Ramos (cell line): ENCODE measurements around the gene CWC15.
"Not testable (repeated sequence)": the region's sequence is repeated elsewhere in the genome, so short reads cannot be mapped to it uniquely, and the experiment has no call there.

Experiments used
- in situ Hi-C: fragments of 300-500 bp; cut with MboI; formaldehyde crosslinking; loops from one replicate; pipeline ENCODE4 v1.14.3; 2022; ENCODE audit warnings: low sequenced_read_pairs; ENCODE audit not compliant: unreplicated experiment

Gene CWC15

GRCh38 chr11:94923004-94923334 is 50.4 kb downstream of the CWC15 start:
- in situ Hi-C loops = no loop called here

DNA sequence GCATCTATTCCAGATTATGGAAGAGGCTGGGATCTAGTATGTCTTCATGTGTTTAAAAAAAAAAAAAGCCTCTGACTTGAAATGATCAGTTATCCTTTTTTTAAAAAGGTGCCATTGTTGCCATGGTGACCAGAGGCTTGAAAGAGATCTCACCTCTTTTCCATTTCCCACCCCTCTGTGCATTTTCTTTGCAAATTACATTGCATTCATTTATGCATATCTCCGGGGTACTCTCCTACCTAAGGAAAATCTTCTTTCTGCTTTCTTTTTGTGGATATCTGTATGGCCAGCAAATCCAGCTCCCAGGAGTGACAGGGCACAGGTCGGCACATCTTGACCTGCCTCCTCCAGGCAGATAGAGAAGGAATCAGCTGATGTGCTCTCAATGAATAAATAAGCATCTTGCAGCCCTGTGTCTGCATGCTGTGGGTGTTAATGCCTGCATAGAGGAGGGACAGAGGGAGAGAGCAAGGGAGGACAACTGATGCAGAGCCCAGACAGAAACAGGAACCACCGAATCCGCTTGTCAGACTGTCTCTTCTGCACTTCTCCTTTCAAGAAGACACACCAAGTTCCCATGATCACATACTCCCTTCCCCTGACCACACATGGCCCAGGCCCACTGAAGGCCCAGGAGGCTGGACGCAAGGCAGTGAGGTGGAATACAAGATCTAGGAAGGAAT is 50.9 kb downstream of the CWC15 start:
- in situ Hi-C loops = no loop called here

DNA sequence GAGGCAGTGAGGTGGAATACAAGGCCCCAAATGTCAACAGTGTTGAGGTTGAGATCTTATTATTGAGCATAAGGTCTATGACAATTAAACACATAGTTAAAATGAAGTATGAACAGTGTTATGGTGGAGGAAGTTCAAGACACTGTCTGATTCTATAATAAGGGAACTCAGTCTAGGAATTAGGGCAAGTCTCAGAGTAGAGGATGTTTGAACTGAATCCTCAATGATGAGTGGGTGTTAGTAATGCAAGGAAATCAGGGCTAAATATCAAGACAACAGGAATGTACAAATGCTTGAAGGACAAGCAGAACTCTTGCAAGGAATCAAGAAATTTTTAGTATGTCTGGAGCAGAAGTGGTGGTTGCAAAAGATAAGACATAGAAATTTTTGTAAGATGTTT is 53.0 kb downstream of the CWC15 start:
- in situ Hi-C loops = no loop called here

DNA sequence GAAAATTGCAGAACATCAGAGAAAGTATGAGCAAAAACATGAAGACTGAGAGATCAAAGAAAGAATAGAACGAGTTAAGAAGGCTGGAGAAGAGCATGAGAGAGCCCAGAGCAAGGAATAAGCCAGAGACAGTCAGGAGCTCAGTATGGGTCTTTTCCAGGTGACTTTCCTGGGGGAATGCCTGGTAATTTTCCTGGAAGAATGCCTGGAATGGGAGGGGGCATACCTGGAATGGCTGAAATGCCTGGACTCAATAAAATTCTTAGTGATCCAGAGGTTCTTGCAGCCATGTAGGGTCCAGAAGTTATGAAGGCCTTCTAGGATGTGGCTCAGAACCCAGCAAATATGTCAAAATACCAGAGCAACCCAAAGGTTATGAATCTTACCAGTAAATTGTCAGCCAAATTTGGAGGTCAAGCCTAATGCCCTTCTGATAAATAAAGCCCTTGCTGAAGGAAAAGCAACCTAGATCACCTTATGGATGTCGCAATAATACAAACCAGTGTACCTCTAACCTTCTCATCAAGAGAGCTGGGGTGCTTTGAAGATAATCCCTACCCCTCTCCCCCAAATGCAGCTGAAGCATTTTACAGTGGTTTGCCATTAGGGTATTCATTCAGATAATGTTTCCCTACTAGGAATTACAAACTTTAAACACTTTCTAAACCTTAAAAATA is 59.5 kb downstream of the CWC15 start:
- in situ Hi-C loops = not testable (repeated sequence)

DNA sequence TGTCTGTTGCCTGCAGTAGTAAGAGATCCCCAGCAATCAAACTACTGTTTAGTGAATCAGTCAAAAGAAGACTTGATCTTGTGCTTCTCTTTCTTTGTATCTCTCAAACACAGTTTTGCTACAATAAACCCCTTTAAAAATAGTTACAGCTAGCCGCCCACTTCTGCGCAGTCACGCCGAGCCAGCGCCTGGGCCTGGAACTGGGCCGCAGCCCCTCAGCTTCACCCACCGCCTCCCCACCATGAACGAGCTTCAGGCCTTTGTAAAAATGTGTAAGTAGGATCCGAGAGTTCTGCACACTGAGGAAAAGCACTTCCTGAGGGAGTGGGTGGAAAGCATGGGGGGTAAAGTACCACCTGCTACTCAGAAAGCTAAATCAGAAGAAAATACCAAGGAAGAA is 60.5 kb downstream of the CWC15 start:
- in situ Hi-C loops = no loop called here
